Measurements from ENCODE around the gene ANKS1B.
"Not testable (repeated sequence)": the region's sequence is repeated elsewhere in the genome, so short reads cannot be mapped to it uniquely, and the experiment has no call there.

The ANKS1B gene

GRCh38 chr12:99758997-99759396, 225.7 kb downstream of the ANKS1B start:
- DNase-seq (ENCODE audit: low spot score): no peak

- DNase-seq (ENCODE audit: low spot score): no peak
Observed at GRCh38 chr12:99752740-99753139, 232.0 kb downstream of the ANKS1B start.

- no peak for DNase-seq (ENCODE audit: low spot score)
Observed at GRCh38 chr12:99746538-99746937, 238.2 kb downstream of the ANKS1B start.

- DNase-seq (ENCODE audit: low spot score): no peak
Observed at GRCh38 chr12:99745895-99746294, 238.8 kb downstream of the ANKS1B start.

- DNase-seq (ENCODE audit: low spot score): no peak
Observed at GRCh38 chr12:99745121-99745520, 239.6 kb downstream of the ANKS1B start.

- DNase-seq (ENCODE audit: low spot score): no peak
Observed at GRCh38 chr12:99736760-99737269, 247.9 kb downstream of the ANKS1B start.

GRCh38 chr12:99732131-99732530, 252.6 kb downstream of the ANKS1B start:
- DNase-seq (ENCODE audit: low spot score): no peak

- no peak for DNase-seq (ENCODE audit: low spot score)
Observed at GRCh38 chr12:99722690-99723486, 261.8 kb downstream of the ANKS1B start.

- no peak for DNase-seq (ENCODE audit: low spot score)
Observed at GRCh38 chr12:99721715-99722275, 262.9 kb downstream of the ANKS1B start.

GRCh38 chr12:99720083-99720465, 264.7 kb downstream of the ANKS1B start:
- not testable (repeated sequence) for DNase-seq (ENCODE audit: low spot score)

GRCh38 chr12:99719411-99720082, 265.2 kb downstream of the ANKS1B start:
- not testable (repeated sequence) for DNase-seq (ENCODE audit: low spot score)

- not testable (repeated sequence) for DNase-seq (ENCODE audit: low spot score)
Observed at GRCh38 chr12:99715841-99716510, 268.8 kb downstream of the ANKS1B start.

GRCh38 chr12:99714921-99715320, 269.8 kb downstream of the ANKS1B start:
- not testable (repeated sequence) for DNase-seq (ENCODE audit: low spot score)

- DNase-seq (ENCODE audit: low spot score): no peak
Observed at GRCh38 chr12:99713946-99714520, 270.7 kb downstream of the ANKS1B start.

- no peak for DNase-seq (ENCODE audit: low spot score)
Observed at GRCh38 chr12:99712281-99712680, 272.5 kb downstream of the ANKS1B start.

GRCh38 chr12:99711246-99711645, 273.5 kb downstream of the ANKS1B start:
- DNase-seq (ENCODE audit: low spot score): no peak

- DNase-seq (ENCODE audit: low spot score): no peak
Observed at GRCh38 chr12:99709619-99710018, 275.1 kb downstream of the ANKS1B start.

GRCh38 chr12:99709116-99709515, 275.6 kb downstream of the ANKS1B start:
- DNase-seq (ENCODE audit: low spot score): no peak

- no peak for DNase-seq (ENCODE audit: low spot score)
Observed at GRCh38 chr12:99707883-99708282, 276.9 kb downstream of the ANKS1B start.

GRCh38 chr12:99706736-99707473, 277.8 kb downstream of the ANKS1B start:
- DNase-seq (ENCODE audit: low spot score): no peak

GRCh38 chr12:99704458-99704857, 280.3 kb downstream of the ANKS1B start:
- no peak for DNase-seq (ENCODE audit: low spot score)
